Measurements from ENCODE around the gene C1orf53. TPM values are rescaled to one million over a fixed set of nuclear protein-coding genes. Genes with fewer than 3 reads are reported as not detected.

Gene C1orf53
- total RNA-seq, 2 experiments from 2014 or later: 0.75 TPM; not detected in 1

- Mint-ChIP-seq H3K4me3 (peak overlapping the region; percentile 93), H3K27me3 (peaks cover 97% of the 10 kb centered on the region), H3K27ac (no peak overlapping the region), H3K9me3 (no peaks in the 10 kb centered on the region), H3K36me3 (peaks cover 1% of the 10 kb centered on the region), H3K4me1 (peaks cover 63% of the 10 kb centered on the region)
- ATAC-seq (ENCODE audit: low read depth): no peak
- DNase-seq: no peak
- POLR2A ChIA-PET: interaction anchor here (0.8 kb wide), 1 partner anchor 9 kb away, joined by 4 read pairs; the partner anchor contains the start of gene C1orf53
These were observed 8.9 kb downstream of the C1orf53 start for GRCh38 chr1:197911111-197911856.

GRCh38 chr1:197911857-197912696, 9.6 kb downstream of the C1orf53 start:
- H3K4me3 Mint-ChIP-seq: peak overlapping the region; percentile 93
- no peak for DNase-seq
- peaks cover 69% of the 10 kb centered on the region for H3K4me1 Mint-ChIP-seq
- no peak for ATAC-seq (ENCODE audit: low read depth)
- peaks cover 98% of the 10 kb centered on the region for H3K27me3 Mint-ChIP-seq
- H3K9me3 Mint-ChIP-seq: no peaks in the 10 kb centered on the region
- H3K36me3 Mint-ChIP-seq: peaks cover 1% of the 10 kb centered on the region
- POLR2A ChIA-PET: no interaction called here
- no peak overlapping the region for H3K27ac Mint-ChIP-seq

- POLR2A ChIA-PET: no interaction called here
- Mint-ChIP-seq H3K9me3 (no peaks in the 10 kb centered on the region), H3K4me3 (peak overlapping the region; percentile 93), H3K27me3 (peaks cover 98% of the 10 kb centered on the region), H3K36me3 (peaks cover 1% of the 10 kb centered on the region), H3K4me1 (peaks cover 76% of the 10 kb centered on the region), H3K27ac (no peak overlapping the region)
- no peak for DNase-seq
- ATAC-seq (ENCODE audit: low read depth): no peak
These were observed 10.5 kb downstream of the C1orf53 start for GRCh38 chr1:197912739-197913494.

- Mint-ChIP-seq H3K27ac (no peak overlapping the region), H3K4me3 (peak overlapping the region; percentile 93)
- POLR2A ChIA-PET: interaction anchor here (1.3 kb wide), 1 partner anchor 11 kb away, joined by 6 read pairs; the partner anchor contains the start of gene C1orf53
These were observed 11.3 kb downstream of the C1orf53 start for GRCh38 chr1:197913495-197914276.

GRCh38 chr1:197914510-197914909, 12.1 kb downstream of the C1orf53 start:
- POLR2A ChIA-PET: interaction anchor here (0.8 to 1.3 kb wide), 2 partner anchors 12 to 134 kb away, joined by 3 to 6 read pairs; partner anchors contain the start of gene C1orf53
- peaks cover 78% of the 10 kb centered on the region for H3K4me1 Mint-ChIP-seq
- peaks cover 1% of the 10 kb centered on the region for H3K36me3 Mint-ChIP-seq
- H3K27ac Mint-ChIP-seq: no peak overlapping the region
- H3K4me3 Mint-ChIP-seq: no peak overlapping the region
- no peak for DNase-seq
- no peak for ATAC-seq (ENCODE audit: low read depth)
- H3K9me3 Mint-ChIP-seq: no peaks in the 10 kb centered on the region
- peaks cover 98% of the 10 kb centered on the region for H3K27me3 Mint-ChIP-seq

More at GRCh38 chr1:197913495-197914276, 11.3 kb downstream of the C1orf53 start:
- Mint-ChIP-seq H3K36me3 (peaks cover 1% of the 10 kb centered on the region), H3K9me3 (no peaks in the 10 kb centered on the region), H3K27me3 (peaks cover 98% of the 10 kb centered on the region), H3K4me1 (peaks cover 78% of the 10 kb centered on the region)
- no peak for ATAC-seq (ENCODE audit: low read depth)
- DNase-seq: no peak

- Mint-ChIP-seq H3K4me1 (peaks cover 78% of the 10 kb centered on the region), H3K27me3 (peaks cover 97% of the 10 kb centered on the region), H3K36me3 (peaks cover 1% of the 10 kb centered on the region), H3K27ac (no peak overlapping the region), H3K9me3 (no peaks in the 10 kb centered on the region), H3K4me3 (peak overlapping the region; percentile 78)
- POLR2A ChIA-PET: interaction anchor here (0.8 to 1.3 kb wide), 2 partner anchors 13 to 133 kb away, joined by 3 to 6 read pairs; partner anchors contain the start of gene C1orf53
- DNase-seq (no peak), ATAC-seq (ENCODE audit: low read depth) (no peak)
These were observed 12.9 kb downstream of the C1orf53 start for GRCh38 chr1:197915260-197915861.

- H3K27me3 Mint-ChIP-seq: peaks cover 99% of the 10 kb centered on the region
- peaks cover 80% of the 10 kb centered on the region for H3K4me1 Mint-ChIP-seq
- peaks cover 1% of the 10 kb centered on the region for H3K36me3 Mint-ChIP-seq
- ATAC-seq (ENCODE audit: low read depth): no peak
- peak; percentile 55 for DNase-seq
- H3K27ac Mint-ChIP-seq: no peak overlapping the region
- H3K9me3 Mint-ChIP-seq: no peaks in the 10 kb centered on the region
- H3K4me3 Mint-ChIP-seq: peak overlapping the region; percentile 78
- POLR2A ChIA-PET: no interaction called here
These were observed 13.6 kb downstream of the C1orf53 start for GRCh38 chr1:197915862-197916499.

GRCh38 chr1:197916500-197916983, 14.1 kb downstream of the C1orf53 start:
- peaks cover 99% of the 10 kb centered on the region for H3K27me3 Mint-ChIP-seq
- peaks cover 77% of the 10 kb centered on the region for H3K4me1 Mint-ChIP-seq
- ATAC-seq (ENCODE audit: low read depth) (no peak), DNase-seq (no peak)
- H3K9me3 Mint-ChIP-seq: no peaks in the 10 kb centered on the region
- H3K4me3 Mint-ChIP-seq: peak overlapping the region; percentile 78
- no peak overlapping the region for H3K27ac Mint-ChIP-seq
- peaks cover 1% of the 10 kb centered on the region for H3K36me3 Mint-ChIP-seq
- POLR2A ChIA-PET: interaction anchor here (0.6 to 1.3 kb wide), 2 partner anchors 14 to 103 kb away, joined by 3 to 4 read pairs; partner anchors contain the start of gene C1orf53

- H3K4me3 Mint-ChIP-seq: peak overlapping the region; percentile 78
- POLR2A ChIA-PET: interaction anchor here (1.3 kb wide), 1 partner anchor 16 kb away, joined by 4 read pairs; the partner anchor contains the start of gene C1orf53
- ATAC-seq (ENCODE audit: low read depth): peak; percentile 29
- H3K36me3 Mint-ChIP-seq: no peaks in the 10 kb centered on the region
- peak; percentile 57 for DNase-seq
- H3K27ac Mint-ChIP-seq: peak overlapping the region; percentile 24
- no peaks in the 10 kb centered on the region for H3K9me3 Mint-ChIP-seq
- H3K27me3 Mint-ChIP-seq: peaks cover 96% of the 10 kb centered on the region
- peaks cover 64% of the 10 kb centered on the region for H3K4me1 Mint-ChIP-seq
These were observed 15.6 kb downstream of the C1orf53 start for GRCh38 chr1:197917805-197918651.

GRCh38 chr1:197918807-197919345, 16.4 kb downstream of the C1orf53 start:
- Mint-ChIP-seq H3K27me3 (peaks cover 92% of the 10 kb centered on the region), H3K4me1 (peaks cover 58% of the 10 kb centered on the region), H3K9me3 (no peaks in the 10 kb centered on the region), H3K4me3 (peak overlapping the region; percentile 78), H3K27ac (no peak overlapping the region), H3K36me3 (no peaks in the 10 kb centered on the region)
- ATAC-seq (ENCODE audit: low read depth) (no peak), DNase-seq (no peak)
- POLR2A ChIA-PET: interaction anchor here (0.6 kb wide), 1 partner anchor 12 kb away, joined by 3 read pairs; no protein-coding TSS in a partner anchor

Measured in activated naive CD8-positive, alpha-beta T cell treated with anti-CD3 and anti-CD28 coated beads, Interleukin-2, amount 10 ng/mL, durations not matched to agents 7 days and 5 days (primary cell).